ENCODE results near the gene MCOLN3.
A peak's percentile ranks its signal among the peaks of the same experiment; 100 is the strongest.
"Not testable (repeated sequence)": the region's sequence is repeated elsewhere in the genome, so short reads cannot be mapped to it uniquely, and the experiment has no call there.

Gene MCOLN3

GRCh38 chr1:85047472-85048295 lies 616 bp downstream of the MCOLN3 start:
- DNase-seq (ENCODE audit: low read depth in 2 of 2) = no peak

GRCh38 chr1:85047144-85047471 lies 1.2 kb downstream of the MCOLN3 start:
- no peak for DNase-seq (ENCODE audit: low read depth in 2 of 2)

DNA sequence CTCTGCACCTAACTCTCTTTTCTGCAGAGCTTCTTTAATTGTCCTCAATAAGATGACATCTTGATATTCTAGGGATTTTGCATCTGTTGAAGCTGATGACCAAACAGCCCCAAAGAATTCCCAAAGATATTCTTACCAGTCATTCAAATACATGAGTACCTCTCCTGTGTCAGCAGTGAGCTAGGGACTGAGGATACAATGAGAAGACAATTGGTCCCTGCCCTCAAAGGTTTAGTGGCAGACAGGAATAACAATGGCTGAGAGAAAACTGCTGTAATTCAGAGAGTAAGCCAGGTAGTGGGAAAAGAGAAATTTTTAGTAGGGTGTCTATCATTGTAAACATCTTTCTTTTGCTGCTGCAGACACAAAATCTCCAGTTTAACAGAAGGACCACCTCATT lies 5.9 kb downstream of the MCOLN3 start:
- no peak for DNase-seq (ENCODE audit: low read depth in 2 of 2)

DNA sequence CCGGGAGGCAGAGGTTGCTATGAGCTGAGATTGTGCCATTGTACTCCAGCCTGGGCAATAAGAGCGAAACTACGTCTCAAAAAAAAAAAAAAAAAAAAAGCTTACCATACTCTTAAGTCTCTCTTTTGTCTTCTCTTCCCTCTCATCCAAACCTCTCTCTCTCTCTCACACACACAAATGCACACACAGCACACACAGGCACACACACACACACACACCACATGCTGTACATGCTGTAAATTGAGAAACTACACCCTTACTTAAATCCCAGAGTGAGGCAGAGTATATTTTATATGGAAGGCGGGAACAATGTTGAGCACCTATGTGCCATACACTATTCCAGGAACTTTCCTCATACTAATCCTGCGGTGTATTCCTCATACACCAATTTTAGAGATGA lies 6.5 kb downstream of the MCOLN3 start:
- no peak for DNase-seq (ENCODE audit: low read depth in 2 of 2)

DNA sequence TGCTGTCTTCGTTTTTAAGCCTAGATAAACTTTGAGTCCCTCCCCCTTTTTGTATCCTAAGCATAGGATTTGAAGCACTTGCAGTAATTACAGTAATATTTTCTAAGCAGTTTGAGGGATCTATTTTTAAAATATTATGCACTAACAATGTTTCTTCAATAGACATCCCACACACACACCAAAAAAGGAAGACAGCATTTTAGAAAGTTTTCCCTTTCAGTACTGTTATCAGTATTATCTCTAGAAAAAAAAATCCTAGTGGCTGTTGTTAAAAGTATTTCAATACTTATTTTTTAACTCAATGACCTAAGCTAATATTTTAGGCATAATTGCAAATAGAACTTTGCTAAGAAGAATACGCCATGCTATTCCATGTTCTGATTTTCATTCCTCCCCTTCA lies 15.1 kb downstream of the MCOLN3 start:
- no peak for DNase-seq (ENCODE audit: low read depth in 2 of 2)

DNA sequence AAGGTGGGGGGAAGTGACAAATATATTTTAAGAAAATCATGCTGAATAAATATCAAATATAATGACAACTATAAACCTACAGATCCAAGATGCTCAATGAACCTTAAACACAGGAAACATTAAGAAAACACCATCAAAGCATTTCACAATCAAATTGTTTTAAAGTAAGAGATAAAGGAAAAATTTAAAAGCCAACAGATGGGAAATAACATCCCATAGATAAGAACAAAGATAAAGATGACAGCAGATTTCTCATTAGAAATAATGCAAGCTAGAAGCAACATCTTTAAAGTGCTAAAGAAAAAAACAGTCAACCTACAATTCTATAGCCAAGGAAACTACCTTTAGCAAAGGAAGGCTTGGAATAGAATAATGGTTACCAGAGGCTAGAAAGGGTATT lies 17.8 kb downstream of the MCOLN3 start:
- DNase-seq (ENCODE audit: low read depth in 2 of 2) = no peak

GRCh38 chr1:85028151-85028550 lies 20.1 kb downstream of the MCOLN3 start:
- DNase-seq (ENCODE audit: low read depth in 2 of 2) = no peak

DNA sequence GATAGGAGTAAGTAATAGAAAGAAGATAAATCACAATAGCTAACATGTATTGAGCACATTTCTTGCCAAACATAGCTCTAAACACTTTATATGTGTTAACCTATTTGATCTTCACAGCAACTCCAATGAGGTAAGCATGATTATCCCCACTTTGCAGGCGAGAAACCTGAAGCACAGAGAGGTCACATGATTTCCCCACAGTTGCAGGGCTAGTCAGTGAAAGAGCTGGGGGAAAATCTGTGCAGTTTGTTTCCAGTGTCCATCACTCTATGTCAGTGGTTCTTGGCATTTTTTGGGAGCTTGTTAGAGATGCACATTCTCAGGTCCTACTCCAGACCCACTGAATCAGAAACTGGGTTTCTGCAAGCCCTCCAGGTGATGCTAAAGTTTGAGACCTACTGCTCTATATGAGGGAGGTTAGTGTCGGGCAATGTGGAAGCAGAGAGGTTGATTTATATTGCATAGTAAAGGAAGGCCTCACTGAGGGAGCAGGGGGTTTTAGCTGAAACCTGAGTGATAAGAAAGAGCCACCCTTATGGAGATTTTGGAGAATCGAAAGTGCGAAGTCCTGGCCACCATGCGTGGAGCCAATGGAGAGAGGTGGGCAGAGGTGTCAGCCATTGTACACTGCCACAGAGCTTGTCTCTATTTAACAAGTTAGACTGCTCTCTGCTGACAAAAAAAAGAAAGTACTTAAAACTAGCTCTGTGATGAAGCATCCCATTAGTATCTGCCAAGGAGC lies 20.9 kb downstream of the MCOLN3 start:
- DNase-seq (ENCODE audit: low read depth in 2 of 2) = no peak

DNA sequence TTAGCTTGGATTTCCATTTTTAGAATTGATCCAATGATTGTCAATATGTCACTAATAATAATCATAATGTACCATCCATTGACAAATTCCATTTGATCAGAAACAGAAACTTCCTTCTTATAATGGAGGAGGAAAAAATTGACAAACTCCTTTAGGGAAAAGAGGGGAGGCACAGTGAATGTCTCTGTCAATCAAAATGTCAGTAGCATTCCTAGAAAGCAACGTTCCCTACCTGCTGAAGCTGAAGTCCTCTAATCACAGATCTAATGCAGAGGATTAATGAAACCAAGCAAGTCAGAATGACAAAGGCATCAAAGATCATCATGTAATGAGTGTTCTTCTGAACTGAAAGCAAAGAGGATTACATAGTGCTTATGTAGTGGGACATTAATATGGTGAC lies 22.4 kb downstream of the MCOLN3 start:
- DNase-seq (ENCODE audit: low read depth in 2 of 2) = no peak

- DNase-seq (ENCODE audit: low read depth in 2 of 2) = no peak
Observed at GRCh38 chr1:85024736-85025135, 23.6 kb downstream of the MCOLN3 start.

- no peak for DNase-seq (ENCODE audit: low read depth in 2 of 2)
Observed at GRCh38 chr1:85022700-85023099, 25.6 kb downstream of the MCOLN3 start.

- DNase-seq (ENCODE audit: low read depth in 2 of 2) = no peak
Observed at GRCh38 chr1:85019994-85020393, 28.3 kb downstream of the MCOLN3 start.

GRCh38 chr1:85015826-85016225 lies 32.5 kb downstream of the MCOLN3 start:
- DNase-seq (ENCODE audit: low read depth in 2 of 2) = no peak

DNA sequence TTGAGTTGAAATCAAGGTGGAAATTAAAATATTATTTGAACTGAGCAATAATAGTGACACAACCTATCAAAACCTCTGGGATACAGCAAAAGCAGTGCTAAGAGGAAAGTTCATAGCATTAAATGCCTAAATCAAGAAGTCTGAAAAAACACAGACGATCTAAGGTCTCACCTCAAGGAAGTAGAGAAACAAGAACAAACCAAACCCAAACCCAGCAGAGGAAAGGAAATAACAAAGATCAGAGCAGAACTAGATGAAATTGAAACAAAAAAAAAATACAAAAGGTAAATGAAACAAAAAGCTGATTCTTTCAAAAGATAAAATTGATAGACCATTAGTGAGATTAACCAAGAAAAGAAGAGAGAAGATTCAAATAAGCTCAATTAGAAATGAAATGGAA lies 42.7 kb downstream of the MCOLN3 start:
- not testable (repeated sequence) for DNase-seq (ENCODE audit: low read depth in 2 of 2)

DNA sequence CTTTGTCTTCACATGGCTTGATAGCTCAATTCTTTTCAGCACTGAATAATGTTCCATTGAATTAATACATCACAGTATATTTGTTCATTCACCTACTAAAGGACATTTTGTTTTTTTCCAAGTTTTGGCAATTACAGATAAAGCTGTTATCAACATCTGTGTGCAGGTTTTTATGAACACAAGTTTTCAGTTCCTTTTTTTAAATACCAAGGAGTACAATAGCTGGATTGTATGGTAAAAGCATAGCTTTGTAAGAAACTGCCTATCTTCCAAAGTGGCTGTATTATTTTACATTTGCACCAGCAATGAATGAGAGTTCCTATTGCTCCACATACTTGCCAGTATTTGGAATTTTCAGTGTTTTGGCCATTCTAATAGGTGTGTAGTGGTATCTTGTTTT lies 46.6 kb downstream of the MCOLN3 start:
- DNase-seq (ENCODE audit: low read depth in 2 of 2) = no peak

- no peak for DNase-seq (ENCODE audit: low read depth in 2 of 2)
Observed at GRCh38 chr1:84998642-84999280, 49.5 kb downstream of the MCOLN3 start.

DNA sequence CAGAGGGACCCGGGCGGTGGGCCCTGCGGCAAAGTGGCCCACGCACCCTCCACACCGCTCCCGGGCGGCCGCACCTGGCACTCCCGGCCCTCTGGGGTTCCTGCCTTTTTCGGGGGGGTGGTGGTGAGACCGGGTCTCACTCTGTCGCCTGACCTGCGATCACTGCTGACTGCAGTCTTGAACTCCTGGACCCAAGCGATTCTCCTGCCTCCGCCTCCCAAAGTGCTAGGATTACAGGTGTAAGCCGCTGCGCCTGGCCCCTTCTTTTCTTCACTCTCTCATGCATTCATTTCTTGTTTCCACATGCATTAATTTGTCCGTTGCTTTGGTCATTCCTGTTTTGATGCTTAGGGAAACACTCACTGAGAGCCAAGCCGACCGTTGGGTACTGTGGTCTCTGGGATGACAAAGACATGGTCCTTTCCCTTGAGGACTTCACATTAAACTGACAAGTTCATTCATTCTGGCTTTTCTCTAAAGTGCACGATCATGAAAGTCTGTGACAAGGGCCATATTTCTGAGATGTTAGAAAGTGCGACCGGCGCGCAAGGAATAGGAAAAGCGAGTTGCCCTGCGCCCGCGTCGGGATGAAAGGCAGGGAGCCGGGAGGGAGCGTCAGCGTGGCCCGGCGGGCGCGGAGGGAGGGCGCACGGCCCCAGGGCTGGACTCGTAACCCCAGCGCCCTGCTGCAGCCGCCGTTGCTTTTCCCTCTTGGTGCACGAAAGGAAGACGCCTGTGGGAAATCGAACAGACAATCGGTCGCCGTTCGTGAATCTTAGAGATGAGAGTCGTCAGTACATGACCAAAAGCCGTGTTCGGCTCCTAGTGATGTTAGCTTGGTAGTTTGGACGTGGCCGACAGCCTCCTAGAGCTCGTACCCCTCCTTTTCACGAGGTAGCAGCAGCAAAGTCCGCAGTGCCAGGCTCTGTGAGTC lies 50.4 kb downstream of the MCOLN3 start:
- DNase-seq (ENCODE audit: low read depth in 2 of 2) = no peak

GRCh38 chr1:84996846-84997666 lies 51.2 kb downstream of the MCOLN3 start, which contains the start of gene MCOLN2:
TSS of gene MCOLN2 (minus strand) at chr1:84997113. CDS start at chr1:84996872, 241 bp downstream.
- DNase-seq (ENCODE audit: low read depth in 2 of 2) = peak in 1 of 2 donors; percentile 14

- DNase-seq (ENCODE audit: low read depth in 2 of 2) = no peak
Observed at GRCh38 chr1:84995484-84996334, 52.6 kb downstream of the MCOLN3 start.
